ENCODE data around the gene RDH5.

Gene RDH5

DNA sequence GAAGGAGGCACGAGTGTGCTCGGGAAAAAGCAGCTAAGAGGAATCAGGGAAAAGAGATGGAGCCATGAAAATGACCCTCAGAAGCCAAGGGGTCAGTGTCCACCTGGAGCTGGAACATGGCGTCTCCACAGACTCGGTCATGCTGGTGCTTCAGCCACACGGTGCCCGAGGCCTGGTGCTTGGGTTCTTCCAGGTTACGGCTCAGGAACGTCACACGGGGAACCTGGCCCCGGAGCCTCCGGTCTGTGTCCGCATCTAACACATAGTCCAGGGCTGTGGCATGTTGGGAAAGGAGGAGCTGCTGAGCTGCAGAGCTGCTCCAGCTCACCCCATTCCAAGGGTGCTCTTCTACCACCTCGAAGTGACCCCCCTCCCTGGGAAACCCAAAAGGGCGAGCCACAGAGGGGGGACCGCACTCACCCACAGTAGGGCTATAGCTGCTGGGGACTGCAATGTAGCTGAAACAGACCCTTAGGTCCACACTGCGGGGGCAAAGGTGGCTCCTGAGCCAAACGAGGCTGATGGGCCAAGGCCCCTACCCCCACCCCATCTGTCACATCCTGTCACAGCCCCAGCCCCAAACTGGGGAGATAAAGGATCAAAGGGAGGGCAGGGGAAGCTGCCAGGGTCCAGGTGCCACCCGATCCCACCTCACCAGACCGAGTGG is 23.3 kb upstream of the RDH5 start:
- no peak for DNase-seq

DNA sequence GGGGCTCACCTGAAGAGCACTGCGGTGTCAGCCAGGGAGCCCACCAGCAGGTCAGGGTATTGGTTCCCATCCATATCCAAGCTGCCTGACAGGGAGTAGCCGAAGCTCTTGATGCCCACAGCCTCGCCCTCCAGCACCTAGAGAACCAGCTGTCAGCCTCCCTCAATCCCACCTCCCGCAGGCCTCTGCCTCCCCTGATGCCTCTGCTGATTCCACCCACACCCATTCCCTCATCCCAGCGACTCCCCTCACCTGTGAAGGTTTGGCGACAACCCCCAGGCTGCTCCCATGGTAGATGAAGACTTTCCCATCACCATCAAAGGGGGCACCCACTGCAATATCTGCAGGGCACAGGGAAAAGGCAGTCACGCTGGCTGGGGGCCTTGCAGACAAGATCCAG is 22.5 kb upstream of the RDH5 start:
- DNase-seq = no peak

DNA sequence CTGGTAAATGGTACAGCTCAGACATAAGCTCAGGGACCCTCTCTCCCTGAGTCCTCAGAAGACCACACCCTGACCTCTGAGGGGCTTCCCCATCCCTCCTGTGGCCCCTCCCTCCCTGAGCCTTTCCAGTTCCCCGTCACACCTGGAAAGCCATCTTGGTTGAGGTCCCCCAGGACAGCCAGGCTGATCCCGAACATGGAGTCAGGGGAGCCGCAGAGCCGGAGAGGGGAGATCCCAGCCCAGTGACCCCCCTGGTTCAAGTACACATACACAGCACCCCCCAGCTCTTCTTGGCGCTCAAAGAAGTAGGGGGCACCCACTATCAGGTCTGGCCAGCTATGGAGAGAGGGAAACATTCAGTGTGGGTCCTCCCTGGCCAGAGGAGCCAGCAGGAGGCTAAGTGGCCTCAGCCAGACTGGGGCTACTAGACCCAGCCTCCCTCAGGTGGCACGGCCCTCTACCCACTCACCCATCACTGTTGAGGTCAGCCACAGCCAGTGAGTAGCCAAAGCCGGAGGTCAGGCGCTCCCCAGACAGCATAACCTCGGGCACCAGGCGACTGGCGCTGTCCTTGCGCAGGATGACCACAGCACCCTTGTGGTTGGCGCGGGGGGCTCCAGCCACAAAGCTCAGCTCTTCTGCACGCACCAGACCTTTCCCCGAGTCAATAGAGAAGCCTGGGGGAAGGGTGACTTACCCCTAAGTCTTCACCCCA is 21.8 kb upstream of the RDH5 start:
- DNase-seq = no peak

- no peak for DNase-seq
These were observed 21.2 kb upstream of the RDH5 start for GRCh38 chr12:55698965-55699364.

GRCh38 chr12:55699471-55700055 is 20.6 kb upstream of the RDH5 start:
- no peak for DNase-seq

DNA sequence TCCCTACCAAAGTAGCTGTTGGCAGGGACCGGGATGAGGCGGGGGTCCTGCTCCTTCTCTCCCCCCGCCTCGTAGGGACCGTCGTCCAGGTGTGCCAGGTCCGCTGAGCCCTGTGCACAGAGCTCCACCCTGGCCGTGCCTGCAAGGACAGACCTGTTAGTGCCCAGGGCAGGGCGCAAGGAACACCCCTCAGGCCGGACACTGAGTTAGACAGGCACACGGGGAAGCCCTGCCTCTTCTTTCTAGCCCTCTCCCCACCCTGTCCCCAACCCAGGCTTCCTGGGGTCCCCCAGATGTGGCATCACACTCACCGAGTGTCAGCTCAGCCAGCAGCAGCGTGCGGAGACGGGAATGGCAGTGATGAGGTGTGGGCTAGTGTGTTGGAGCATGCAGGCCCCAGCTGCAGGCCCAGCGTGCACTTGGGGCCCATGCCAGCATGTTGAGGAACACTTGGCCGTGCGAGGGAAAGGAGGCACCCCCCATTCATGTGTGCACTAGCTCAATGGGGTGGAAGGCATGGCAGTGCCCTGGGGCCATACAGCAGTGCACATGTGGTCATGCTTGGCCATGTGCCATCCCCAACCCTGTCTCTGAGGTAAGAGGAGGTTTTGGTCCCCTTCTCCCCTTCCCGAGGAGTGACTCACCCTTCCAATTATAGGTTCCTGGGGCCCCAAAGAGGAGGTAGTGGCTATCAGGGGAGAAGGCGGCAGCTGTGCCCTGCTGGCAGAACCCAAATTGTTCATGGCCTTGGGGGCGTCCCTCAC is 19.8 kb upstream of the RDH5 start:
- no peak for DNase-seq

DNA sequence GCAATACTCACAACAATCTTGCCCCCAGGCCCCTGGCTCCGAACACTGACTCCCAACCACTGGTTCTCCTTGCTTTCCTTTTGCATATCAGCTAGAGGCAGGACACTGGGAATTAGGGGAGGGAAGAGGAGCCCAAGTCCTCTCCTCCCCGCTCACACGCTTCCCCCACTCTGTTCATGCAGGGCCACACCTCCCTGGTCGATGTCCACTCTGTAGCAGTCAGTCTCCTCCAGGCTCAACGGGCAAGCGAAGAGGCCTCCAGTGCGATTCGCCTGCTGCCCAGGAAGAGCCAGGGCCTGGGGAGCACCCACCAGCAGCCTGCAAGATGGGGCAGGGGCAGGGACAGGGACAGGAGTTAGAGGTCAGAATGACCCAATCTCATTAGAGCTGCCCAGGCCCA is 17.3 kb upstream of the RDH5 start:
- DNase-seq = no peak

DNA sequence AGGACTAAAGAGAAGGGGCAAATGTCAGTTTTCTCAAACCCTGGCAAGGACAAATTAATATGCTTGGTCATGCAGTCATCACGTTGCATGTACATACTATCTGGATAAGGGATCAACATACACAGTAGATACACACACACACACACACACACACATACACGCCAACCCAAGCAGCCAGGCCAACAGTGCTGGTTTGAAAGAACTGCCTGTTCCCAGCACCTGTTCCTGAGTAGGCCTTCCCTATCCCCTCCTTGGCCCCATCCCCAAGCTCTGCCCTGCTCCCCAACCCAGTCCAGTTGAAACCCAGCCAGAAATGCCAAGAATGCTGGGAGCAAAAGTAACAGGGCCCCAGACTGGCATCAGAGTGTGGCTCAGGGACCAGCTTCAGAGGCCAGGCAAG is 16.9 kb upstream of the RDH5 start:
- no peak for DNase-seq

DNA sequence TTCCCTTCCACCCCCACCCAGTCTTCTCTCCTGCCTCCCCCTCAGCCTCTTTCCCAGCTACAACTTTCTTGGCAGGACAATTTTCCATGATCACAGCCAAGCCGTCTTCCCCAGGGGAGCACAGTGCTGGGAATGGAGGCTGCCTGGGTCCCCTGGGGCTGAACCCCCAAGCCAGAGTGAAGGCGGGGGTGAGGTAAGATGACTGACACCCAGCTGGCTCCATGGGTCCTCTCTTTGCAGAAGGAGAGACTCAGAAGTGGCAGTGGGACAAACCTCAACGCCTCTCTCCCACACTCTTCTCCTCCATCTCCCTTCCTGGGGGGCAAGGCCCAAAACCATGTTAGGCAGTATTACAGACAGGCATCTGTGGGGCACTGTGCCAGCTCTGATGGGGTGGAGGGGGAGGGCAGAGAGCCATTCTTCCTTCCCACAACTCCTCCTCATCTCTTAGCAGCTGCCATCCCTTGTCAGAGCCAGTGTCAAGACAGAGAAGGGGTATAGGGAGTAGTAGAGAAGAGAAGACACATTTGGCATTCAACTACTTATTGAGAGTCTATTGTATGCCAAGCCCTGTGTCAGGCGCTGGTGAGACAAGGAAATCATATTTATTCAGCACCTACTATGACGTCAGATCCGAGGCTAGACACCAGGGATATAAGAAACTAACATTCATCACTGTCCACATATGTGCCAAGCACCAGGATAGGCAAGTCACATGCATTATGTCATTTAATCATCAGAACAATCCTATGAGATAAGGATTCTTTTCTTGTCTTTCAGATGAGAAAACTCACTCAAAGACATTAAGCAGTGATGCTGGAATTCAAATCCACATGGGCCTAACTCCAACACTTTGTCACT is 16.1 kb upstream of the RDH5 start:
- DNase-seq = no peak

- no peak for DNase-seq
These were observed 15.1 kb upstream of the RDH5 start for GRCh38 chr12:55704824-55705718.

GRCh38 chr12:55705782-55706402 is 14.3 kb upstream of the RDH5 start:
- DNase-seq = no peak

GRCh38 chr12:55706568-55707218 is 13.5 kb upstream of the RDH5 start:
- DNase-seq = no peak

GRCh38 chr12:55707219-55707671 is 12.9 kb upstream of the RDH5 start:
- DNase-seq = no peak

DNA sequence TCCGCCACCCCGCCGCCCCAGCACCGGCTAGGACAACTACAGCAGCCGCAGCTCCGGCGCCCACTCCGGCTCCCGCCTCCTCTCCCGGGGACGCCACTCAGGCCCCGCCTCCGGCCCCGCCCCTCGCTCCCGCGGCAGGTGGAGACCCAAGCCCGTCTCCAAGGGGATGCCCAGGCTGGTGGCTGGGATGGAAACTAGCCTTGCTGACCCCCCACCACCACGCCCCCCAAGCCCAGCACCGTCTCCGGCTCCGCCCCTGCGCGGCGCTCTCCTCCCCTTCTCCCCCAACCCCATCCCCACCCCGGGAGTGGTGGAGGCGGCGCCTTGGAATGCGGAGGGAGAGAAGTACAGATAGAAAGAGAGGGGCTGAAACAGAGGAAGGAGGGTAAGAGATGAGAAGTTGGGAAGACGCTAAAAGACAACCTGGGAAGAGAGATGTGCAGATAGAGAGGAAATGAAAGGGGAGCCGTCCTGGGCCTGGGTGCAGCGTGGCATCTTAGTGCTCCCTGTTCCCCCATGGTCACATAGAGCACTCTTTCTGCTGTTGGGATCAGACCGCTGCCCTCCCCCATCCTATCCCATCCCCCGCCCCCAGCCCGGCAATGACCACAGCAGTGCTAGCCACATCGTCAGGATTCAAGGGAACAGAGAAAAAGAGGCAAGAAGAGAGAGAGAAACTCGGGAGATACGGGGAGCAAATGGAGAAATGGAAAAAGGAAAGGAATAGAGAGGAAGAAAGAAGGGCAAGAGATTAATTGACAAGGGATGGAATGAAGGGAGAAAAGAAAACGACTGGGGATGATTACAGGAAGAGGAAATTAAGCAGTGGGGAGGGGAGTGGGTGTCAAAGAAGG is 12.1 kb upstream of the RDH5 start, which contains the start of gene ITGA7:
TSS of gene ITGA7 (minus strand) at position 64 of the 854 bp plus-strand sequence. CDS start 222 bp downstream, outside the sequence.
- DNase-seq = no peak

GRCh38 chr12:55708695-55709233 is 11.4 kb upstream of the RDH5 start:
- DNase-seq = no peak

DNA sequence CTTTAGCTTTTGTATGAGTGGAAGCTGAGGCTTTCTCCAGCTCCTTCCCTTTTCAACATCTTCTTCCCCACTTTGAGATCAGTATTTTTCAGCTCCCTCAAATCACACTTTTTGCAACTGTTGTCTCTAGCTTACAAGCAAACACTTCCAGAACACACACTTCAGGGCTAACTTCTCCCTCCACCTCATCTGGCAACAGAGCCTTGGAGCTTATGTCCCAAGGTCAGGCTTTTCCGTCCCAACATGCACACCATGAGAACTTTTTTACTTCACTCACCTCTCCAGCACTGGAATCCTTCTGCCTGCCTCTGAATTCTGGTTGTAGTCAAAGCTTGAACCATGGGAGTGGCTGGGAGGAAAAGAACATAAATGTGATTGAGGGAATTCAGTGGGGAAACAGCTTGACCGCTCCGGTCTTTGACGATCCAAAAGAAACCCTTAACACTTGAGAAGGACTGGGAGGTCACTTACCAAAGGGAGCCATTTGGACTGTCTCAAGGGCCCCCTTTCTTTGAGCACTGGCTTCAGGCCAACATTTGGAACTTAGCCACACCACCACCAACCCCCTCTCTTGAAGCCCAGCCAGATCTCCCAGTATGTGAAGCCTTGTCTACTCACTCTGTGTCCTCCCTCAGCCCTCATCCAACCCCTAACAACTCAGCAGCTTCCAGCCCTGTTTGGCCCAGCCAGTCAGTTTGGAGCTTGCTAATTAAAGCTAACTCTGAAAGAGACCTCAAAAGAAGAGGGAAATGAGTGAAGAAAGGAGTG is 8.2 kb upstream of the RDH5 start:
- no peak for DNase-seq

- DNase-seq = no peak
These were observed 7.3 kb upstream of the RDH5 start for GRCh38 chr12:55712700-55713415.

- no peak for DNase-seq
These were observed 6.5 kb upstream of the RDH5 start for GRCh38 chr12:55713721-55714120.

Measured in NCI-H2081 treated with DMSO at 0.1 percent for 48 hours (cell line).